Thymus (tissue), 11 donors: ENCODE data around the gene ST3GAL4. TPM values are rescaled to one million over a fixed set of nuclear protein-coding genes. Genes with fewer than 3 reads are reported as not detected.
"Not testable (repeated sequence)": the region's sequence is repeated elsewhere in the genome, so short reads cannot be mapped to it uniquely, and the experiment has no call there.

Experiments used
- DNase-seq, 9 donors: peaks; one replicate each; pipeline ENCODE4 v3.0.0-alpha.2; 2013; ENCODE audit warnings: low spot score in 9 of 9, low read depth in 6 of 9, missing footprints in 1 of 9
- H3K27ac ChIP-seq, 2 donors: one replicate each; pipeline ENCODE4 v1.5.1; 2013; ENCODE audit warnings: control low read depth in 1 of 2, low read depth in 1 of 2, low read length in 1 of 2, mild to moderate bottlenecking in 1 of 2, moderate library complexity in 1 of 2
- H3K27me3 ChIP-seq, 2 donors: one replicate each; pipeline ENCODE4 v1.5.1; 2013; ENCODE audit warnings: low read length in 1 of 2; ENCODE audit not compliant: control insufficient read depth in 2 of 2, insufficient read depth in 1 of 2
- H3K36me3 ChIP-seq, 2 donors: one replicate each; pipeline ENCODE4 v1.5.1; 2013; ENCODE audit warnings: low read length in 1 of 2, mild to moderate bottlenecking in 1 of 2, moderate library complexity in 1 of 2; ENCODE audit not compliant: control insufficient read depth in 2 of 2, insufficient read depth in 2 of 2
- H3K4me1 ChIP-seq, 2 donors: one replicate each; pipeline ENCODE4 v1.5.1; 2013; ENCODE audit warnings: low read length in 2 of 2; ENCODE audit not compliant: control insufficient read depth in 2 of 2, insufficient read depth in 2 of 2
- H3K4me3 ChIP-seq, 2 donors: one replicate each; pipeline ENCODE4 v1.5.1; 2013; ENCODE audit warnings: low read length in 2 of 2, control low read depth in 1 of 2, mild to moderate bottlenecking in 1 of 2
- H3K9me3 ChIP-seq, 2 donors: one replicate each; pipeline ENCODE4 v1.5.1; 2013; ENCODE audit warnings: low read length in 1 of 2, mild to moderate bottlenecking in 1 of 2; ENCODE audit not compliant: control insufficient read depth in 2 of 2, insufficient read depth in 1 of 2
- WGBS: extraction: QIAGEN DNeasy Blood & Tissue Kit; methylation state at CpG from one replicate; pipeline ENCODE4 v1.1.7; 2013; 5-methylcytosine and 5-hydroxymethylcytosine counted together
- polyA plus RNA-seq: library from polyadenylated mRNA; stranded (reverse); fragments of 200-250 nt; gene quantifications from one replicate; pipeline ENCODE4 v1.2.3, GENCODE V29; 2013
- total RNA-seq: library from RNA; stranded (reverse); fragments of 120-200 nt; gene quantifications from one replicate; pipeline ENCODE4 v1.2.4, GENCODE V29; 2013
- donor health status: healthy.

The ST3GAL4 gene
- total and polyA plus RNA-seq, 2 donors = 5.9 to 6.1 TPM

GRCh38 chr11:126396266-126396665, 40.8 kb downstream of the ST3GAL4 start:
- not testable (repeated sequence) for H3K27me3 ChIP-seq, H3K4me3 ChIP-seq, H3K9me3 ChIP-seq, H3K36me3 ChIP-seq, DNase-seq, H3K27ac ChIP-seq
- H3K4me1 ChIP-seq = peaks cover 0 to 18% of the 10 kb centered on the region in 2 donors
- WGBS = 96% methylated on average over 15 of the region's 15 CpGs

GRCh38 chr11:126396965-126397364, 41.5 kb downstream of the ST3GAL4 start:
- Histone ChIP-seq H3K4me1 (peaks cover 0 to 16% of the 10 kb centered on the region in 2 donors), H3K4me3 (no peak overlapping the region), H3K9me3 (no peaks in the 10 kb centered on the region), H3K36me3 (no peaks in the 10 kb centered on the region), H3K27me3 (no peaks in the 10 kb centered on the region), H3K27ac (no peak overlapping the region)
- WGBS = over 99% methylated on average over 4 of the region's 4 CpGs
- DNase-seq = no peak

- Histone ChIP-seq H3K36me3 (no peaks in the 10 kb centered on the region), H3K4me1 (peaks cover 0 to 3% of the 10 kb centered on the region in 2 donors), H3K4me3 (no peak overlapping the region), H3K27ac (no peak overlapping the region), H3K27me3 (no peaks in the 10 kb centered on the region), H3K9me3 (no peaks in the 10 kb centered on the region)
- DNase-seq = no peak
- WGBS = 98% methylated on average over 4 of the region's 4 CpGs
Measured at GRCh38 chr11:126398296-126398695, 42.8 kb downstream of the ST3GAL4 start.

GRCh38 chr11:126398721-126399120, 43.2 kb downstream of the ST3GAL4 start:
- 97% methylated on average over 1 of the region's 1 CpG for WGBS
- Histone ChIP-seq H3K9me3 (no peaks in the 10 kb centered on the region), H3K4me3 (no peak overlapping the region), H3K36me3 (no peaks in the 10 kb centered on the region), H3K27me3 (no peaks in the 10 kb centered on the region), H3K27ac (no peak overlapping the region), H3K4me1 (no peaks in the 10 kb centered on the region)
- no peak for DNase-seq

- Histone ChIP-seq H3K27ac (no peak overlapping the region), H3K4me3 (no peak overlapping the region), H3K36me3 (no peaks in the 10 kb centered on the region), H3K27me3 (no peaks in the 10 kb centered on the region), H3K9me3 (no peaks in the 10 kb centered on the region), H3K4me1 (no peaks in the 10 kb centered on the region)
- no peak for DNase-seq
Measured at GRCh38 chr11:126400019-126400418, 44.5 kb downstream of the ST3GAL4 start.

- WGBS = 97% methylated on average over 6 of the region's 6 CpGs
- Histone ChIP-seq H3K27ac (no peak overlapping the region), H3K4me1 (no peaks in the 10 kb centered on the region), H3K27me3 (no peaks in the 10 kb centered on the region), H3K4me3 (no peak overlapping the region), H3K9me3 (no peaks in the 10 kb centered on the region), H3K36me3 (no peaks in the 10 kb centered on the region)
- no peak for DNase-seq
Measured at GRCh38 chr11:126400479-126400878, 45.0 kb downstream of the ST3GAL4 start.

GRCh38 chr11:126403022-126403581, 47.6 kb downstream of the ST3GAL4 start:
- H3K4me1 ChIP-seq = no peaks in the 10 kb centered on the region

GRCh38 chr11:126403658-126404057, 48.2 kb downstream of the ST3GAL4 start:
- no peak for DNase-seq
- Histone ChIP-seq H3K27me3 (no peaks in the 10 kb centered on the region), H3K36me3 (peaks cover 2 to 6% of the 10 kb centered on the region in 2 donors), H3K4me1 (no peaks in the 10 kb centered on the region), H3K27ac (no peak overlapping the region), H3K4me3 (no peak overlapping the region), H3K9me3 (no peaks in the 10 kb centered on the region)
- WGBS = 97% methylated on average over 8 of the region's 8 CpGs

More at GRCh38 chr11:126403022-126403581, 47.6 kb downstream of the ST3GAL4 start:
- DNase-seq = no peak
- WGBS = 97% methylated on average over 15 of the region's 15 CpGs
- H3K9me3 ChIP-seq = no peaks in the 10 kb centered on the region
- H3K27me3 ChIP-seq = no peaks in the 10 kb centered on the region
- peaks cover 2 to 6% of the 10 kb centered on the region in 2 donors for H3K36me3 ChIP-seq
- H3K27ac ChIP-seq = no peak overlapping the region
- no peak overlapping the region for H3K4me3 ChIP-seq

- Histone ChIP-seq H3K27me3 (no peaks in the 10 kb centered on the region), H3K36me3 (peaks cover 2 to 7% of the 10 kb centered on the region in 2 donors), H3K4me1 (no peaks in the 10 kb centered on the region), H3K4me3 (no peak overlapping the region), H3K27ac (no peak overlapping the region), H3K9me3 (no peaks in the 10 kb centered on the region)
- no peak for DNase-seq
- 98% methylated on average over 5 of the region's 5 CpGs for WGBS
Measured at GRCh38 chr11:126404367-126404766, 48.9 kb downstream of the ST3GAL4 start.
